Measurements from ENCODE around the gene RNF225. TPM values are rescaled to one million over a fixed set of nuclear protein-coding genes. Genes with fewer than 3 reads are reported as not detected.
"Not testable (repeated sequence)": the region's sequence is repeated elsewhere in the genome, so short reads cannot be mapped to it uniquely, and the experiment has no call there.

Gene RNF225
- total and polyA plus RNA-seq, 3 experiments from 2014 or later = 0.28 to 0.78 TPM; not detected in 1

GRCh38 chr19:58442986-58443385, 47.5 kb downstream of the RNF225 start:
- peaks cover 20% of the 10 kb centered on the region for H3K4me1 ChIP-seq (ENCODE audit: insufficient read depth, low read length)
- peaks cover 24 to 27% (median 25%) of the 10 kb centered on the region in 3 donors for H3K4me1 Mint-ChIP-seq
- peaks cover 14 to 23% of the 10 kb centered on the region in 2 donors for H3K27me3 Mint-ChIP-seq
- H3K36me3 ChIP-seq (ENCODE audit: insufficient read depth, low read length); H3K4me3 ChIP-seq (ENCODE audit: low read length); H3K9me3 ChIP-seq (ENCODE audit: low read length); H3K27ac Mint-ChIP-seq; H3K27ac ChIP-seq (ENCODE audit: low read depth, low read length); CTCF ChIA-PET; DNase-seq; POLR2A ChIA-PET; H3K4me3 Mint-ChIP-seq: not testable (repeated sequence)
- H3K27me3 ChIP-seq (ENCODE audit: insufficient read depth, low read length, poor library complexity, severe bottlenecking) = peaks cover 11% of the 10 kb centered on the region
- peaks cover 3 to 25% (median 16%) of the 10 kb centered on the region in 5 donors for H3K9me3 Mint-ChIP-seq
- peaks cover 5 to 27% (median 18%) of the 10 kb centered on the region in 3 donors for H3K36me3 Mint-ChIP-seq

Other genes with a start within 250 kb of the RNF225 start
- 1 to 10 TPM; 8.7 to 9.1 TPM for gene ZNF329, start 244.9 kb upstream of the RNF225 start, total RNA-seq
- gene ZNF329, start 244.9 kb upstream of the RNF225 start, polyA plus RNA-seq = 10.3 TPM
- gene ZNF274, start 212.6 kb upstream of the RNF225 start, total RNA-seq = 10 to 100 TPM; 23.4 to 25.9 TPM
- 32.0 TPM for gene ZNF274, start 212.6 kb upstream of the RNF225 start, polyA plus RNA-seq
- 10 to 100 TPM; 51.8 to 56.8 TPM for gene ZNF544, start 166.7 kb upstream of the RNF225 start, total RNA-seq
- gene ZNF544, start 166.7 kb upstream of the RNF225 start, polyA plus RNA-seq = 29.2 TPM
- 1 to 10 TPM; 4.4 to 4.5 TPM for gene ZNF8, start 116.7 kb upstream of the RNF225 start, total RNA-seq
- 1.0 TPM for gene ZNF8, start 116.7 kb upstream of the RNF225 start, polyA plus RNA-seq
- gene ERVK3-1, start 90.3 kb upstream of the RNF225 start, total RNA-seq = 100 to 1,000 TPM; 100 to 102 TPM
- 84.6 TPM for gene ERVK3-1, start 90.3 kb upstream of the RNF225 start, polyA plus RNA-seq
- 1 to 10 TPM; 5.3 to 5.7 TPM for gene ZSCAN22, start 68.7 kb upstream of the RNF225 start, total RNA-seq
- gene ZSCAN22, start 68.7 kb upstream of the RNF225 start, polyA plus RNA-seq = 2.7 TPM
- 10 to 100 TPM; 16.8 to 18.1 TPM for gene A1BG, start 42.2 kb upstream of the RNF225 start, total RNA-seq
- 70.8 TPM for gene A1BG, start 42.2 kb upstream of the RNF225 start, polyA plus RNA-seq
- gene ZNF497, start 32.9 kb upstream of the RNF225 start, total RNA-seq = 1 to 10 TPM; 1.7 TPM
- 1.0 TPM for gene ZNF497, start 32.9 kb upstream of the RNF225 start, polyA plus RNA-seq
- gene ZNF837, start 14.6 kb upstream of the RNF225 start, total RNA-seq = 1 to 10 TPM; 1.8 to 2.3 TPM
- 4.6 TPM for gene ZNF837, start 14.6 kb upstream of the RNF225 start, polyA plus RNA-seq
- 1,000 to 10,000 TPM; 1,588 to 1,639 TPM for gene RPS5, start 8.4 kb upstream of the RNF225 start, total RNA-seq
- gene RPS5, start 8.4 kb upstream of the RNF225 start, polyA plus RNA-seq = 1,069 TPM
- gene ZNF584, start 13.0 kb downstream of the RNF225 start, total RNA-seq = 10 to 100 TPM; 20.9 to 22.6 TPM
- 7.5 TPM for gene ZNF584, start 13.0 kb downstream of the RNF225 start, polyA plus RNA-seq
- 1 to 10 TPM; 4.9 to 5.2 TPM for gene ZNF132, start 44.5 kb downstream of the RNF225 start, total RNA-seq
- gene ZNF132, start 44.5 kb downstream of the RNF225 start, polyA plus RNA-seq = 0.97 TPM
- 10 to 100 TPM; 11.3 TPM for gene ZNF324B, start 56.0 kb downstream of the RNF225 start, total RNA-seq
- 2.9 TPM for gene ZNF324B, start 56.0 kb downstream of the RNF225 start, polyA plus RNA-seq
- 10 to 100 TPM; 19.8 to 21.0 TPM for gene ZNF324, start 71.4 kb downstream of the RNF225 start, total RNA-seq
- 13.9 TPM for gene ZNF324, start 71.4 kb downstream of the RNF225 start, polyA plus RNA-seq
- 1 to 10 TPM; 5.9 to 7.2 TPM for gene ZNF446, start 80.7 kb downstream of the RNF225 start, total RNA-seq
- gene ZNF446, start 80.7 kb downstream of the RNF225 start, polyA plus RNA-seq = 3.8 TPM
- 10 to 100 TPM; 16.1 to 19.1 TPM for gene SLC27A5, start 116.3 kb downstream of the RNF225 start, total RNA-seq
- 25.9 TPM for gene SLC27A5, start 116.3 kb downstream of the RNF225 start, polyA plus RNA-seq
- gene ZBTB45, start 124.2 kb downstream of the RNF225 start, total RNA-seq = 10 to 100 TPM; 15.0 to 16.1 TPM
- 4.8 TPM for gene ZBTB45, start 124.2 kb downstream of the RNF225 start, polyA plus RNA-seq
- 100 to 1,000 TPM; 705 to 715 TPM for gene TRIM28, start 148.4 kb downstream of the RNF225 start, total RNA-seq
- 57.5 TPM for gene TRIM28, start 148.4 kb downstream of the RNF225 start, polyA plus RNA-seq
- gene CHMP2A, start 159.4 kb downstream of the RNF225 start, total RNA-seq = 10 to 100 TPM; 88.8 to 89.7 TPM
- 198 TPM for gene CHMP2A, start 159.4 kb downstream of the RNF225 start, polyA plus RNA-seq
- 100 to 1,000 TPM; 182 to 191 TPM for gene UBE2M, start 163.0 kb downstream of the RNF225 start, total RNA-seq
- gene UBE2M, start 163.0 kb downstream of the RNF225 start, polyA plus RNA-seq = 22.5 TPM
- 10 to 100 TPM; 14.0 to 14.8 TPM for gene MZF1, start 177.7 kb downstream of the RNF225 start, total RNA-seq
- 10.3 TPM for gene MZF1, start 177.7 kb downstream of the RNF225 start, polyA plus RNA-seq

All from CD8-positive, alpha-beta memory T cell (primary cell).